BE2C (cell line): ENCODE measurements around the gene CD320.

Experiments used
- DNase-seq: peaks from one replicate; pipeline ENCODE4 v3.0.0-alpha.2; 2020
- H3K27me3 ChIP-seq: fragments of 250-450 bp; sonication (Bioruptor Pico); 2 replicates; pipeline ENCODE4 v1.5.1; 2020; ENCODE audit warnings: mild to moderate bottlenecking
- H3K36me3 ChIP-seq: fragments of 250-450 bp; sonication (Bioruptor Pico); 2 replicates; pipeline ENCODE4 v1.5.1; 2020; ENCODE audit warnings: mild to moderate bottlenecking
- H3K4me1 ChIP-seq: fragments of 250-450 bp; sonication (Bioruptor Pico); 2 replicates; pipeline ENCODE4 v1.5.1; 2020
- H3K4me3 ChIP-seq: 2 replicates; pipeline ENCODE4 v1.5.1; 2011; ENCODE audit warnings: low read depth, low read length
- H3K9me3 ChIP-seq: fragments of 250-450 bp; sonication (Bioruptor Pico); 2 replicates; pipeline ENCODE4 v1.5.1; 2020
- TF ChIP-seq, protein P1 (sequence below): IDR thresholded peaks from 2 replicates; pipeline ENCODE4 v1.5.1; 2012; ENCODE audit warnings: mild to moderate bottlenecking, low read depth, low read length

Gene CD320

DNA sequence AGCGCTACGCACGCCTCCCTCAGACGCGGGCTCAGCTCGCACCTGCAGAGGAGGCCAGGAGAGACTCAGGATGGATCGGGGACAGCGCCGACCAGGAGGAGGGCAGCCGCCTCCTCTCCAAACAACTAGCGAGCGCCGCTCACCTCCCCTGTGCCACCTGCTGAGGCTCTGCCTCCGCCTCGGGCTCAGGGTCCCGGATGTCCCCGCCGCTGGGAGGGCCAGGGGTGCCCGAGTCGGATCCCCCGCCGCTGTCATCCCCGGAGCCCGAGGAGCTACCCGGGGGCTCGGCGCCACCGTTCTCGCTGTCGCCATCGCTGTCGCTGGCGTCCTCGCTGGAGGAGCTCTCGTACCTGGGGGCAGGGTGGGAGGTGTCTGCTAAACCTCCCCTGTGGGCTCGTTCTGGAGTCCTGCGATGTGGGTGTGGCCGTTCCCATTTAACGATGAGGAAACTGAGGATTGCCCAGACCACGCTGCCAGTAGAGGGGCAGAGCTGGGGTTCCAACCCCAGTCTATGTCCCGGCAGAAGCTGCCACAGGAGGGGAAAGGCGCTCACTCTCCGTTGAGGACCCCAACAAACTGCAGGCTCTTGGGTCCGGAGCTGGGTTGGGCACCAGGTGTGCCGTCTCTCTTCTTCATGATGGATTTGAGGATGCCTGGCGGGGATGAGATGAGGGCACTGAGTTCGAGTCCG is 25.8 kb upstream of the CD320 start:
- TF ChIP-seq, protein P1, sequence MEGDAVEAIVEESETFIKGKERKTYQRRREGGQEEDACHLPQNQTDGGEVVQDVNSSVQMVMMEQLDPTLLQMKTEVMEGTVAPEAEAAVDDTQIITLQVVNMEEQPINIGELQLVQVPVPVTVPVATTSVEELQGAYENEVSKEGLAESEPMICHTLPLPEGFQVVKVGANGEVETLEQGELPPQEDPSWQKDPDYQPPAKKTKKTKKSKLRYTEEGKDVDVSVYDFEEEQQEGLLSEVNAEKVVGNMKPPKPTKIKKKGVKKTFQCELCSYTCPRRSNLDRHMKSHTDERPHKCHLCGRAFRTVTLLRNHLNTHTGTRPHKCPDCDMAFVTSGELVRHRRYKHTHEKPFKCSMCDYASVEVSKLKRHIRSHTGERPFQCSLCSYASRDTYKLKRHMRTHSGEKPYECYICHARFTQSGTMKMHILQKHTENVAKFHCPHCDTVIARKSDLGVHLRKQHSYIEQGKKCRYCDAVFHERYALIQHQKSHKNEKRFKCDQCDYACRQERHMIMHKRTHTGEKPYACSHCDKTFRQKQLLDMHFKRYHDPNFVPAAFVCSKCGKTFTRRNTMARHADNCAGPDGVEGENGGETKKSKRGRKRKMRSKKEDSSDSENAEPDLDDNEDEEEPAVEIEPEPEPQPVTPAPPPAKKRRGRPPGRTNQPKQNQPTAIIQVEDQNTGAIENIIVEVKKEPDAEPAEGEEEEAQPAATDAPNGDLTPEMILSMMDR, result no peak
- Histone ChIP-seq H3K4me3 (no peak overlapping the region), H3K4me1 (no peaks in the 10 kb centered on the region), H3K9me3 (0 out of 2 replicates have a peak, but pooled peaks cover 5% of the 10 kb centered on the region), H3K36me3 (no peaks in the 10 kb centered on the region), H3K27me3 (peaks cover 60% of the 10 kb centered on the region)
- DNase-seq, result no peak

DNA sequence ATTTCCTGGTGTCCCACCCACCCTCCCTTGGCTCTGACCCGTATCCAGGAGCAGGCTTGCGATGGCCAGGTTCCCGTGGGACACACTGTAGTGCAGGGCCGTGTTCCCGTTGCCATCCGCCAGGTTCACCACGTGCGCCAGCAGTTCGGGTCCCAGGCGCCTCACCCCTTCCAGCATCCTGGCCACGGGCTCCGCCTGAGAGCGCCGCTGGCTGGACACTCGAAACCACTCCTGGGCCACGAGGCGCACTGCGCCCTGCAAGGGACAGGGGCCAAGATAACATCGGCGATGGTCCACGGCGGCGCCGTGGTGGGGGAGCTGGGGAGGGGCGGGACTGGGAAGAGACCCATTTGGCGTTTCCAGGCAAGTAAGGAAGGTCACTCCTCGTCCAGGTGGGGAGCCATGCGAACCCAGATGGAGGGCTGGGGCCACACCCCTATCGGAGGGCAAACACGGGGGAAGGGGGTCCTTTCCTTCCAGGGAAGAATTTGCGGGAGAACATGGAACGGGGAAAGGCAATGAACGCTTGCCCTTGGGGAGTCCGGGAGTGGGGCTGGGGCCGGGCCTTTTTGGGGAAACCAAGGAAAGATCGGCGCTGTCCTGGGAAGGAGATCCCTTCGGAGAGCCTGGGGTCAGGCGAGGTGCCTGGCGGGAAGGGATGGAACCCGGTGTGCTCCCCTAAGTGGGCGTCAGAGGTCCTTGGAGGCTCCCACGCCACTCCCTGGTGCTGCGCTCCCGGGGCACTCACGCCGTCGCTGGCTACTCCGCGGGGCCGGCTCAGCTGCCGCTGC is 25.0 kb upstream of the CD320 start:
- Histone ChIP-seq H3K9me3 (peaks cover 5% of the 10 kb centered on the region; the same call in 1 of the 2 replicates), H3K27me3 (peaks cover 62% of the 10 kb centered on the region), H3K4me1 (no peaks in the 10 kb centered on the region), H3K4me3 (no peak overlapping the region), H3K36me3 (no peaks in the 10 kb centered on the region)
- TF ChIP-seq, protein P1, result no peak
- DNase-seq, result no peak

DNA sequence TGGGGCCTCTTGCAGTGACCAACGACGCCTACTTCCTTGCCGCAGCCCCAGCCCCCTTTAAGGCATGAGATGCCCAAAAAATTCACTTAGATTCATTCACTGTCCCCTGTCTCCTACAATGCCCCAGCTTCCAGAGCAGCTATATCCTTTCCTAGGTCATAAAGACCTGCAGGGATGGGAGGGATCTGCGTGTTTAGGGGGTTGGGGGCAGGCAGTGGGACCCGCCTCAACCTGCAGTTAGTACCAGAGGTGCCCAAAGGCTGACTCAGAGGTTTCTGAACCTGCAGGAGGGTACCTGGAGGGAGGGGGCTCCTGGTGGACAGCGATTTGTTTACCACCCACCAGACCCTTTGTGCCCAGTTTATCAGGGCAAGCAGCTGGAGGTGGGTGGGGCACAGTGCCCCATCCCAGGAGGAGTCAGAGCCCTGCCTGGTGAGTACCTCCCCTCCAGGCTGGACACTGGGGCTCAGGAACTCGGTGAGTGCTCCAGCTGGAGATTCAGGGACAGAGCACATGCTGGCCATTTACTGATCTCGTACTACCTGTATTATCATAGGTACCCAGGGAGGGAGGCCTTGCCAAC is 23.2 kb upstream of the CD320 start:
- Histone ChIP-seq H3K9me3 (peaks cover 5% of the 10 kb centered on the region; the same call in 1 of the 2 replicates), H3K27me3 (peaks cover 57% of the 10 kb centered on the region), H3K4me3 (no peak overlapping the region), H3K36me3 (no peaks in the 10 kb centered on the region), H3K4me1 (no peaks in the 10 kb centered on the region)
- DNase-seq, result no peak
- TF ChIP-seq, protein P1, result no peak

DNA sequence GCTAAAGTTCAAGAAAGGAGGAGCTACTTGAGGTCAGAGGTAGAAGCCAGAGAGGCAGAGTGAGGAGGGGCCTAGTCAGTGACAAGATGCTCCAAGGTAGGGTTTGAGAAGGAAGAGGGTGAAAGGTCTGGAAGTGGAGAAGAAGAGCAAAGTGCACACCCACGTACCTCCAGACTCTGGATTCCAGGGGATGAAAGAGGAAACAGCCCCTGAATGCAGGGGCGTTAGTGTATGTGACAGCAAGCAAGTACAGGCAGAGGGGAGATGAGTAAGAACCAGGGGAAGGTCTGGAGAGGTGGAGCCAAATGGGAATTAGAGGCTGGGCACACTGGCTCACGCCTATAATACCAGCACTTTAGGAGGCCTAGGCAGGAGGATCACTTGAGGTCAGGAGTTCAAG is 21.8 kb upstream of the CD320 start:
- Histone ChIP-seq H3K4me1 (no peaks in the 10 kb centered on the region), H3K9me3 (no peaks in the 10 kb centered on the region; the same call in 1 of the 2 replicates), H3K27me3 (peaks cover 44% of the 10 kb centered on the region), H3K4me3 (no peak overlapping the region), H3K36me3 (no peaks in the 10 kb centered on the region)
- TF ChIP-seq, protein P1, result no peak
- DNase-seq, result no peak

DNA sequence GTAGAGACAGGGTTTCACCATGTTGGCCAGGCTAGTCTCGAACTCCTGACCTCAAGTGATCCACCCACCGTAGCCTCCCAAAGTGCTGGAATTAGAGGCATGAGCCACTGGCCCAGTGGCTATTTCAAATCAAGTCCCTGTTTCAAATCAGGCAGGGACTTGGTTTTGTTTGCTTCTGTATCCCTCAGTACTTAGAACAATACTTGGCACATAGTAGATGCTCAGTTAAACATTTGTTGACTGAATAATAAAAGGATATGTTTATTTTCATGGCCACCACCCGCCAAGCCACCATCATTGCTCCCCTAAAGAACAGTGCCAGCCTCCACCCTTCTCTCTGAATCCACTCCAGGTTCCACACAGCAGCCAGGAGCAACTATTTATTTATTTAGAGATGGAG is 17.3 kb upstream of the CD320 start:
- H3K36me3 ChIP-seq, result peaks cover 25% of the 10 kb centered on the region
- TF ChIP-seq, protein P1, result no peak
- H3K4me3 ChIP-seq, result no peak overlapping the region
- no peak for DNase-seq
- peaks cover 7% of the 10 kb centered on the region; the same call in 1 of the 2 replicates for H3K4me1 ChIP-seq
- H3K9me3 ChIP-seq, result no peaks in the 10 kb centered on the region; the same call in 1 of the 2 replicates
- peaks cover 19% of the 10 kb centered on the region for H3K27me3 ChIP-seq
